CD4-positive, alpha-beta memory T cell (primary cell): ENCODE measurements around the gene ACE2. TPM values are rescaled to one million over a fixed set of nuclear protein-coding genes. Genes with fewer than 3 reads are reported as not detected.

Experiments used
- CTCF ChIA-PET: fragments of 350-600 bp; sonication (Branson Sonifier 250); formaldehyde crosslinking; loops from one replicate; lab custom pipeline; 2021; ENCODE audit warnings: inconsistent platforms; ENCODE audit not compliant: partially characterized antibody; lab: Charles Lee
- POLR2A ChIA-PET: fragments of 350-600 bp; sonication (Branson Sonifier 250); formaldehyde crosslinking; loops from one replicate; lab custom pipeline; 2021; ENCODE audit not compliant: partially characterized antibody; lab: Charles Lee
- DNase-seq, 5 donors: peaks; one replicate each; pipeline versions ENCODE4 v3.0.0 to v3.0.0-alpha.2; 2020 to 2022; ENCODE audit warnings: mixed read lengths in 1 of 5
- H3K27ac ChIP-seq: one replicate; pipeline ENCODE4 v1.7.0; 2013; ENCODE audit warnings: low read depth, low read length
- H3K27me3 ChIP-seq: 2 replicates; pipeline ENCODE4 v1.7.0; 2013; ENCODE audit warnings: mild to moderate bottlenecking, low read length, moderate library complexity; ENCODE audit not compliant: insufficient read depth
- H3K36me3 ChIP-seq: 2 replicates; pipeline ENCODE4 v1.7.0; 2013; ENCODE audit warnings: mild to moderate bottlenecking, low read length, moderate library complexity; ENCODE audit not compliant: insufficient read depth
- H3K4me1 ChIP-seq: 2 replicates; pipeline ENCODE4 v1.7.0; 2013; ENCODE audit warnings: mild to moderate bottlenecking, low read length, moderate library complexity; ENCODE audit not compliant: insufficient read depth
- H3K4me3 ChIP-seq, 2 donors: one replicate each; pipeline ENCODE4 v1.7.0; 2013; ENCODE audit warnings: low read length in 2 of 2, mild to moderate bottlenecking in 1 of 2
- H3K9me3 ChIP-seq, 2 donors: one replicate each; pipeline ENCODE4 v1.7.0; 2013; ENCODE audit warnings: low read length in 2 of 2, control low read depth in 1 of 2; ENCODE audit not compliant: control insufficient read depth in 1 of 2
- H3K27ac Mint-ChIP-seq, 7 donors: one replicate each; pipeline ENCODE4 v1.8.0; 2020 to 2021; ENCODE audit warnings: mixed read lengths in 7 of 7, mild to moderate bottlenecking in 6 of 7, inconsistent platforms in 3 of 7, moderate library complexity in 3 of 7
- H3K27me3 Mint-ChIP-seq, 2 donors: one replicate each; pipeline ENCODE4 v1.8.0; 2020 to 2021; ENCODE audit warnings: mixed read lengths in 2 of 2
- H3K36me3 Mint-ChIP-seq, 2 donors: one replicate each; pipeline ENCODE4 v1.8.0; 2020 to 2021; ENCODE audit warnings: mixed read lengths in 2 of 2, inconsistent platforms in 1 of 2, mild to moderate bottlenecking in 1 of 2
- H3K4me1 Mint-ChIP-seq, 4 donors: one replicate each; pipeline ENCODE4 v1.8.0; 2020 to 2021; ENCODE audit warnings: mixed read lengths in 4 of 4, mild to moderate bottlenecking in 1 of 4
- H3K4me3 Mint-ChIP-seq, 8 donors: one replicate each; pipeline ENCODE4 v1.8.0; 2020 to 2021; ENCODE audit warnings: mixed read lengths in 8 of 8, mild to moderate bottlenecking in 7 of 8, moderate library complexity in 6 of 8, inconsistent platforms in 3 of 8
- H3K9me3 Mint-ChIP-seq, 8 donors: one replicate each; pipeline ENCODE4 v1.8.0; 2020 to 2021; ENCODE audit warnings: mixed read lengths in 8 of 8, mild to moderate bottlenecking in 5 of 8, inconsistent platforms in 3 of 8, moderate library complexity in 1 of 8
- intact Hi-C: fragments of 100-400 bp; cut with micrococcal nuclease; formaldehyde crosslinking; loops from one replicate; pipeline ENCODE4 v1.15.1; 2023
- polyA plus RNA-seq, 2 donors: library from polyadenylated mRNA; unstranded; fragments of 300-500 nt; fragmentation: Illumina TruSeq; gene quantifications; one replicate each; pipeline ENCODE4 v1.2.3, GENCODE V29; 2021
- total RNA-seq, 2 experiments: library from RNA; stranded (reverse); gene quantifications; one replicate each; pipeline ENCODE4 v1.2.3, GENCODE V29; 2021

Gene ACE2
- total and polyA plus RNA-seq, 4 experiments from 2014 or later, result not detected

GRCh38 chrX:15564981-15565579 lies 35.7 kb downstream of the ACE2 start:
- Mint-ChIP-seq H3K36me3 (no peaks in the 10 kb centered on the region), H3K4me3 (no peak overlapping the region), H3K9me3 (no peaks in the 10 kb centered on the region), H3K27ac (no peak overlapping the region), H3K4me1 (peaks cover 0 to 2% (median 0%) of the 10 kb centered on the region in 4 donors), H3K27me3 (peaks cover 10 to 11% of the 10 kb centered on the region in 2 donors)
- intact Hi-C loops, result no loop called here
- POLR2A ChIA-PET, result no interaction called here
- no peaks in the 10 kb centered on the region for H3K9me3 ChIP-seq
- no peaks in the 10 kb centered on the region for H3K4me1 ChIP-seq
- H3K27me3 ChIP-seq, result no peaks in the 10 kb centered on the region
- CTCF ChIA-PET, result no interaction called here
- no peak overlapping the region for H3K27ac ChIP-seq
- no peak overlapping the region for H3K4me3 ChIP-seq
- H3K36me3 ChIP-seq, result no peaks in the 10 kb centered on the region
- DNase-seq, result no peak

- Histone ChIP-seq H3K4me3 (no peak overlapping the region), H3K9me3 (no peaks in the 10 kb centered on the region), H3K27me3 (no peaks in the 10 kb centered on the region), H3K4me1 (no peaks in the 10 kb centered on the region), H3K36me3 (no peaks in the 10 kb centered on the region), H3K27ac (no peak overlapping the region)
- H3K36me3 Mint-ChIP-seq, result no peaks in the 10 kb centered on the region
- CTCF ChIA-PET, result no interaction called here
- peaks cover 0 to 2% (median 0%) of the 10 kb centered on the region in 4 donors for H3K4me1 Mint-ChIP-seq
- intact Hi-C loops, result no loop called here
- H3K27me3 Mint-ChIP-seq, result peaks cover 10 to 11% of the 10 kb centered on the region in 2 donors
- no peaks in the 10 kb centered on the region for H3K9me3 Mint-ChIP-seq
- POLR2A ChIA-PET, result no interaction called here
- no peak overlapping the region for H3K27ac Mint-ChIP-seq
- no peak for DNase-seq
- H3K4me3 Mint-ChIP-seq, result no peak overlapping the region
These were observed 37.7 kb downstream of the ACE2 start for GRCh38 chrX:15563056-15563455.

GRCh38 chrX:15560924-15561323 lies 39.8 kb downstream of the ACE2 start:
- Histone ChIP-seq H3K27me3 (no peaks in the 10 kb centered on the region), H3K4me3 (no peak overlapping the region), H3K36me3 (no peaks in the 10 kb centered on the region), H3K9me3 (no peaks in the 10 kb centered on the region), H3K4me1 (no peaks in the 10 kb centered on the region), H3K27ac (no peak overlapping the region)
- CTCF ChIA-PET, result no interaction called here
- no peak overlapping the region for H3K4me3 Mint-ChIP-seq
- DNase-seq, result no peak
- POLR2A ChIA-PET, result no interaction called here
- intact Hi-C loops, result no loop called here
- peaks cover 3 to 6% of the 10 kb centered on the region in 2 donors for H3K27me3 Mint-ChIP-seq
- no peaks in the 10 kb centered on the region for H3K36me3 Mint-ChIP-seq
- H3K27ac Mint-ChIP-seq, result no peak overlapping the region
- no peaks in the 10 kb centered on the region for H3K9me3 Mint-ChIP-seq
- H3K4me1 Mint-ChIP-seq, result no peaks in the 10 kb centered on the region

GRCh38 chrX:15559227-15559626 lies 41.5 kb downstream of the ACE2 start:
- Mint-ChIP-seq H3K36me3 (no peaks in the 10 kb centered on the region), H3K27ac (no peak overlapping the region), H3K9me3 (no peaks in the 10 kb centered on the region), H3K27me3 (peaks cover 3 to 4% of the 10 kb centered on the region in 2 donors), H3K4me1 (no peaks in the 10 kb centered on the region), H3K4me3 (no peak overlapping the region)
- ChIA-PET POLR2A (no interaction called here), CTCF (no interaction called here)
- Histone ChIP-seq H3K9me3 (no peaks in the 10 kb centered on the region), H3K27me3 (no peaks in the 10 kb centered on the region), H3K4me3 (no peak overlapping the region), H3K4me1 (no peaks in the 10 kb centered on the region), H3K36me3 (no peaks in the 10 kb centered on the region), H3K27ac (no peak overlapping the region)
- no peak for DNase-seq
- intact Hi-C loops, result no loop called here

- POLR2A ChIA-PET, result no interaction called here
- CTCF ChIA-PET, result no interaction called here
- H3K27ac Mint-ChIP-seq, result no peak overlapping the region
These were observed 51.4 kb downstream of the ACE2 start for GRCh38 chrX:15549189-15550012.

GRCh38 chrX:15547356-15547755 lies 53.4 kb downstream of the ACE2 start:
- peaks cover 4 to 5% of the 10 kb centered on the region in 2 donors for H3K27me3 Mint-ChIP-seq

More at GRCh38 chrX:15549189-15550012, 51.4 kb downstream of the ACE2 start:
- H3K4me3 ChIP-seq, result no peak overlapping the region
- Mint-ChIP-seq H3K4me3 (no peak overlapping the region), H3K4me1 (peaks cover 0 to 2% (median 0%) of the 10 kb centered on the region in 4 donors), H3K27me3 (peaks cover 4 to 5% of the 10 kb centered on the region in 2 donors), H3K36me3 (no peaks in the 10 kb centered on the region), H3K9me3 (peaks cover 0 to 3% (median 0%) of the 10 kb centered on the region in 8 donors)
- no peaks in the 10 kb centered on the region for H3K9me3 ChIP-seq
- H3K36me3 ChIP-seq, result no peaks in the 10 kb centered on the region
- no peak for DNase-seq
- intact Hi-C loops, result no loop called here
- no peak overlapping the region for H3K27ac ChIP-seq
- H3K4me1 ChIP-seq, result no peaks in the 10 kb centered on the region
- H3K27me3 ChIP-seq, result no peaks in the 10 kb centered on the region

GRCh38 chrX:15546745-15547144 lies 54.0 kb downstream of the ACE2 start:
- Mint-ChIP-seq H3K27me3 (peaks cover 4 to 5% of the 10 kb centered on the region in 2 donors), H3K9me3 (peaks cover 0 to 3% (median 0%) of the 10 kb centered on the region in 8 donors), H3K4me1 (peaks cover 0 to 2% (median 0%) of the 10 kb centered on the region in 4 donors), H3K36me3 (no peaks in the 10 kb centered on the region), H3K27ac (no peak overlapping the region), H3K4me3 (no peak overlapping the region)
- no peaks in the 10 kb centered on the region for H3K4me1 ChIP-seq
- POLR2A ChIA-PET, result no interaction called here
- H3K36me3 ChIP-seq, result no peaks in the 10 kb centered on the region
- H3K9me3 ChIP-seq, result no peaks in the 10 kb centered on the region
- intact Hi-C loops, result no loop called here
- no peak for DNase-seq
- CTCF ChIA-PET, result no interaction called here
- H3K4me3 ChIP-seq, result no peak overlapping the region
- no peaks in the 10 kb centered on the region for H3K27me3 ChIP-seq
- H3K27ac ChIP-seq, result no peak overlapping the region

More at GRCh38 chrX:15547356-15547755, 53.4 kb downstream of the ACE2 start:
- H3K27me3 ChIP-seq, result no peaks in the 10 kb centered on the region
- no peaks in the 10 kb centered on the region for H3K4me1 ChIP-seq
- H3K27ac ChIP-seq, result no peak overlapping the region
- POLR2A ChIA-PET, result no interaction called here
- no peaks in the 10 kb centered on the region for H3K9me3 ChIP-seq
- Mint-ChIP-seq H3K4me1 (peaks cover 0 to 2% (median 0%) of the 10 kb centered on the region in 4 donors), H3K36me3 (no peaks in the 10 kb centered on the region), H3K27ac (no peak overlapping the region), H3K4me3 (no peak overlapping the region), H3K9me3 (peaks cover 0 to 3% (median 0%) of the 10 kb centered on the region in 8 donors)
- no peak overlapping the region for H3K4me3 ChIP-seq
- H3K36me3 ChIP-seq, result no peaks in the 10 kb centered on the region
- intact Hi-C loops, result no loop called here
- no peak for DNase-seq
- CTCF ChIA-PET, result no interaction called here
